PC-3 (cell line): ENCODE data around the gene C3orf18. TPM values are rescaled to one million over a fixed set of nuclear protein-coding genes. Genes with fewer than 3 reads are reported as not detected.

Experiments
- ATAC-seq: fragments of 200-7000 bp; cut with Tn5 transposase; 2 replicates; pipeline ENCODE4 v1.9.1; 2020; ENCODE audit warnings: mild to moderate bottlenecking, moderate library complexity
- BruUV-seq: library from RNA; stranded (reverse); fragments of 400-500 nt; replicated peaks from 2 replicates; lab custom pipeline; 2021; lab: Mats Ljungman, UMichigan
- CTCF ChIA-PET: fragments of 300-600 bp; sonication (Branson Sonifier 250); formaldehyde crosslinking; loops from one replicate; lab custom pipeline; 2022; ENCODE audit warnings: antibody characterized with exemption; lab: Charles Lee
- POLR2A ChIA-PET: fragments of 300-600 bp; sonication (Branson Sonifier 250); formaldehyde crosslinking; loops from one replicate; lab custom pipeline; 2022; ENCODE audit warnings: antibody characterized with exemption; ENCODE audit not compliant: unreplicated experiment; lab: Charles Lee
- DNase-seq: peaks from one replicate; pipeline ENCODE4 v3.0.0-alpha.2; 2015
- H2AFZ ChIP-seq: fragments of 300-600 bp; sonication (generic); 2 replicates; pipeline ENCODE4 v1.6.0; 2016; ENCODE audit warnings: antibody characterized with exemption, low read length
- H3F3A ChIP-seq: fragments of 300-600 bp; sonication (generic); one replicate; pipeline ENCODE4 v1.6.0; 2017; ENCODE audit warnings: antibody characterized with exemption, low read length, control low read depth, mild to moderate bottlenecking; ENCODE audit not compliant: unreplicated experiment
- H3K27ac ChIP-seq: fragments of 300-600 bp; sonication (generic); 2 replicates; pipeline ENCODE4 v1.5.1; 2016; ENCODE audit warnings: mild to moderate bottlenecking, low read length
- H3K27me3 ChIP-seq: fragments of 300-600 bp; sonication (generic); 2 replicates; pipeline ENCODE4 v1.6.1; 2016; ENCODE audit warnings: low read length, mixed read lengths
- H3K36me3 ChIP-seq: fragments of 300-600 bp; sonication (generic); 2 replicates; pipeline ENCODE4 v1.6.1; 2016; ENCODE audit warnings: low read depth, mixed run types, low read length, mixed read lengths
- H3K4me1 ChIP-seq: fragments of 300-600 bp; sonication (generic); 2 replicates; pipeline ENCODE4 v1.5.1; 2016; ENCODE audit warnings: low read length; ENCODE audit not compliant: insufficient read depth
- H3K4me2 ChIP-seq: fragments of 300-600 bp; sonication (generic); 2 replicates; pipeline ENCODE4 v1.6.0; 2016; ENCODE audit warnings: low read length
- H3K4me3 ChIP-seq: fragments of 300-600 bp; sonication (generic); 2 replicates; pipeline ENCODE4 v1.5.1; 2016; ENCODE audit warnings: mild to moderate bottlenecking, low read length, mixed read lengths
- H3K79me2 ChIP-seq: fragments of 300-600 bp; sonication (generic); 2 replicates; pipeline ENCODE4 v1.6.1; 2017; ENCODE audit warnings: low read length, mixed read lengths
- H3K9ac ChIP-seq: fragments of 300-600 bp; sonication (generic); 2 replicates; pipeline ENCODE4 v1.6.0; 2016; ENCODE audit warnings: mild to moderate bottlenecking, low read length
- H3K9me2 ChIP-seq: fragments of 300-600 bp; sonication (generic); replicated peaks from 2 replicates; pipeline ENCODE4 v1.6.1; 2016; ENCODE audit warnings: mixed run types, low read length, mixed read lengths
- H3K9me3 ChIP-seq: fragments of 300-600 bp; sonication (generic); 2 replicates; pipeline ENCODE4 v1.6.1; 2016; ENCODE audit warnings: low read length, mixed read lengths
- H4K20me1 ChIP-seq: fragments of 300-600 bp; sonication (generic); 2 replicates; pipeline ENCODE4 v1.6.1; 2016; ENCODE audit warnings: low read length, mixed read lengths
- EZH2 ChIP-seq: fragments of 300-600 bp; sonication (generic); IDR thresholded peaks from one replicate; pipeline ENCODE4 v1.6.1; 2017; ENCODE audit warnings: antibody characterized with exemption, mild to moderate bottlenecking, low read length; ENCODE audit not compliant: unreplicated experiment
- EZH2phosphoT487 ChIP-seq: fragments of 300-600 bp; sonication (generic); IDR thresholded peaks from 2 replicates; pipeline ENCODE4 v1.6.1; 2018; ENCODE audit warnings: mild to moderate bottlenecking, antibody characterized with exemption, low read length, borderline replicate concordance
- intact Hi-C: fragments of 100-400 bp; cut with micrococcal nuclease; formaldehyde crosslinking; loops from 2 replicates; pipeline ENCODE4 v1.9.0; 2023
- total RNA-seq: library from RNA; depleted of rRNA; stranded (reverse); fragments of >200 nt; gene quantifications from 2 replicates; pipeline ENCODE4 v1.2.3, GENCODE V29; 2014
- TF ChIP-seq, protein P1 (sequence below): fragments of 300-600 bp; sonication (generic); conservative IDR thresholded peaks from 2 replicates; pipeline ENCODE4 v1.5.1; 2017; ENCODE audit warnings: antibody characterized with exemption, low read depth, mild to moderate bottlenecking, low read length

C3orf18 gene
- total RNA-seq, 1 experiment from 2014 or later = 31.2 TPM

DNA sequence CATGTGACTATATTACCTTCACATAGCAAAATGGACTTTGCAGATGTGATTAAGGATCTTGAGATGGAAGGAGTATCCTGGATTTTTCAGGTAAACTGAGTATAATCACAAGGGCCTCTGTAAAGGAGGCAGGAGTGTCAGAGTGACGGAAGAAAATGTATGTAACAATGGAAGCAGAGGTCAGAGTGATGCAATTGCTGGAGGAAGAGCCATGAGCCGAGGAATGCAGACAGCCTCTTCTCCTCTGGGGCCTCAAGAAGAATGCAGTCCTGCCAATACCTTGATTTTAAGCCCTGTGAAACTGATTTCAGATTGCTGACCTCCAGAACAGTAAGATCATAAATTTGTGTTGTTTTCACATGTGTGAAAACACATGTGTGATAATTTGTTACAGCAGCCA lies 16.8 kb upstream of the C3orf18 start:
- Histone ChIP-seq H3K4me2 (no peak overlapping the region), H3F3A (no peaks in the 10 kb centered on the region), H3K36me3 (no peaks in the 10 kb centered on the region), H3K79me2 (no peaks in the 10 kb centered on the region), H3K27ac (no peak overlapping the region), H3K9me3 (no peaks in the 10 kb centered on the region), H3K27me3 (no peaks in the 10 kb centered on the region), H2AFZ (no peak overlapping the region), H3K4me1 (no peaks in the 10 kb centered on the region), H3K9me2 (no peaks in the 10 kb centered on the region), H3K9ac (no peak overlapping the region), H4K20me1 (no peaks in the 10 kb centered on the region), H3K4me3 (no peak overlapping the region)
- no peak for TF ChIP-seq EZH2
- CTCF ChIA-PET = no interaction called here
- DNase-seq = no peak
- intact Hi-C loops = no loop called here
- no TSS peak for BruUV-seq
- POLR2A ChIA-PET = no interaction called here
- ATAC-seq = no peak

DNA sequence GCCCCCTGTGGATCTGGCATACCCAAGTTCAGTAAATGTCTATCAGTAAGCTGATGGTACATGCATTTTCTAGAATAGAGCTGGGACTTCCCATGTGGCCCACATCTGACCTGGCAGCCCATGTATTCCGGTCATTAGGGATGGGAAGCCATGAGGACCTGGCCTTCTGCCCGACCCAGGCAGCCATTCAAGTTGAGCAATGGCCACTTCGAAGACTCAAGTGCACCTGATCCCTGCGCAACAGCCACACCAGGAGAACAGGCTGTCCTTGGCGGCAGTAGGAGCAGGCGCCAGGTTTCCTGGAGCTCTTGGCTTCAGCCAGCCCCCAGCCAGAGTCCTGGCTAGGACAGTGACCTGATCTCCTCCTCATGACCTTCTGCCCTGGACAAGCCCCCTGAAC lies 16.4 kb upstream of the C3orf18 start:
- Histone ChIP-seq H2AFZ (no peak overlapping the region), H3K27me3 (no peaks in the 10 kb centered on the region), H4K20me1 (no peaks in the 10 kb centered on the region), H3K79me2 (no peaks in the 10 kb centered on the region), H3K9me2 (no peaks in the 10 kb centered on the region), H3K4me1 (no peaks in the 10 kb centered on the region), H3K27ac (no peak overlapping the region), H3K4me3 (no peak overlapping the region), H3F3A (no peaks in the 10 kb centered on the region), H3K4me2 (no peak overlapping the region), H3K9ac (no peak overlapping the region), H3K9me3 (no peaks in the 10 kb centered on the region), H3K36me3 (no peaks in the 10 kb centered on the region)
- BruUV-seq = no TSS peak
- ChIA-PET POLR2A (interaction anchor here (0.7 kb wide), 1 partner anchor 234 kb away, joined by 4 read pairs; no protein-coding TSS in a partner anchor), CTCF (no interaction called here)
- intact Hi-C loops = no loop called here
- TF ChIP-seq EZH2 (no peak), EZH2phosphoT487 (no peak)
- TF ChIP-seq, protein P1, sequence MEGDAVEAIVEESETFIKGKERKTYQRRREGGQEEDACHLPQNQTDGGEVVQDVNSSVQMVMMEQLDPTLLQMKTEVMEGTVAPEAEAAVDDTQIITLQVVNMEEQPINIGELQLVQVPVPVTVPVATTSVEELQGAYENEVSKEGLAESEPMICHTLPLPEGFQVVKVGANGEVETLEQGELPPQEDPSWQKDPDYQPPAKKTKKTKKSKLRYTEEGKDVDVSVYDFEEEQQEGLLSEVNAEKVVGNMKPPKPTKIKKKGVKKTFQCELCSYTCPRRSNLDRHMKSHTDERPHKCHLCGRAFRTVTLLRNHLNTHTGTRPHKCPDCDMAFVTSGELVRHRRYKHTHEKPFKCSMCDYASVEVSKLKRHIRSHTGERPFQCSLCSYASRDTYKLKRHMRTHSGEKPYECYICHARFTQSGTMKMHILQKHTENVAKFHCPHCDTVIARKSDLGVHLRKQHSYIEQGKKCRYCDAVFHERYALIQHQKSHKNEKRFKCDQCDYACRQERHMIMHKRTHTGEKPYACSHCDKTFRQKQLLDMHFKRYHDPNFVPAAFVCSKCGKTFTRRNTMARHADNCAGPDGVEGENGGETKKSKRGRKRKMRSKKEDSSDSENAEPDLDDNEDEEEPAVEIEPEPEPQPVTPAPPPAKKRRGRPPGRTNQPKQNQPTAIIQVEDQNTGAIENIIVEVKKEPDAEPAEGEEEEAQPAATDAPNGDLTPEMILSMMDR = no peak
- DNase-seq = no peak
- ATAC-seq = no peak

DNA sequence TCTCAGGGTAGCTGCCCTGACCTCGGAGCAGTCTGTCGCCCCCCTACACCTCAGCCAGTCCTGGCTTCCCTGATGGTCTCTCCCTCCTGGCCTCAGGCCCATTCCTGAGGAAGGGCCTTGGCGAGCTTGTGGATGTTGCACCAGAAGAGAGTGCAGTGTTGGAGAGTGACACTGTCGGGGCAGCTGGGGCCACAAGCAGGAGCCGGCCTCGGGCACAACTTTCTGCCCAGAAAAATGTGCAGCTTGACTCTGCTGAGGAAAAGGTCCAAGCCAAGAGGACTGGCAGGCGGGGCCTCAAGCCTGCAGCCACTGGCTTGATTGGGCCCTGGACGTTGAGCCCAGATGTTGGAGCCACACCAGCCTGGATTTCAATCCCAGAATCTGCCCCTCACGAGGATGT lies 14.5 kb upstream of the C3orf18 start:
- Histone ChIP-seq H3K36me3 (no peaks in the 10 kb centered on the region; the same call in 1 of the 2 replicates), H4K20me1 (no peaks in the 10 kb centered on the region), H3K4me2 (no peak overlapping the region), H3K9ac (no peak overlapping the region), H3K4me1 (no peaks in the 10 kb centered on the region), H3K79me2 (no peaks in the 10 kb centered on the region), H3K4me3 (no peak overlapping the region), H3K9me2 (no peaks in the 10 kb centered on the region), H3K27me3 (no peaks in the 10 kb centered on the region), H3K9me3 (no peaks in the 10 kb centered on the region), H3K27ac (no peak overlapping the region), H3F3A (no peaks in the 10 kb centered on the region), H2AFZ (no peak overlapping the region)
- BruUV-seq = no TSS peak
- TF ChIP-seq EZH2 = no peak
- TF ChIP-seq, protein P1 = no peak
- no peak for TF ChIP-seq EZH2phosphoT487
- ChIA-PET CTCF (no interaction called here), POLR2A (no interaction called here)
- ATAC-seq (no peak), DNase-seq (no peak)
- intact Hi-C loops = no loop called here
